T-helper 17 cell (primary cell): ENCODE data around the gene ENPP6. TPM values are rescaled to one million over a fixed set of nuclear protein-coding genes. Genes with fewer than 3 reads are reported as not detected.
"Not testable (repeated sequence)": the region's sequence is repeated elsewhere in the genome, so short reads cannot be mapped to it uniquely, and the experiment has no call there.

Source experiments
- ATAC-seq: fragments of 150-1000 bp; cut with Tn5 transposase; 2 replicates; pipeline ENCODE4 v1.10.0; 2021; ENCODE audit warnings: mild to moderate bottlenecking, moderate library complexity
- DNase-seq, 3 donors: peaks; one replicate each; pipeline versions ENCODE4 v3.0.0 to v3.0.0-alpha.2; 2020 to 2021
- H3K9me3 ChIP-seq: one replicate; pipeline ENCODE4 v1.7.0; 2013; ENCODE audit warnings: low read length, mild to moderate bottlenecking; ENCODE audit not compliant: control insufficient read depth, poor library complexity, severe bottlenecking
- H3K27ac Mint-ChIP-seq: one replicate; pipeline ENCODE4 v1.8.0; 2022; ENCODE audit warnings: mild to moderate bottlenecking, moderate library complexity, mixed read lengths
- H3K27me3 Mint-ChIP-seq: one replicate; pipeline ENCODE4 v1.8.0; 2022; ENCODE audit warnings: mixed read lengths
- H3K36me3 Mint-ChIP-seq: one replicate; pipeline ENCODE4 v1.8.0; 2022; ENCODE audit warnings: low read depth, mixed read lengths
- H3K4me1 Mint-ChIP-seq: one replicate; pipeline ENCODE4 v1.8.0; 2022; ENCODE audit warnings: mild to moderate bottlenecking, mixed read lengths
- H3K4me3 Mint-ChIP-seq: one replicate; pipeline ENCODE4 v1.8.0; 2022; ENCODE audit warnings: mild to moderate bottlenecking, moderate library complexity, mixed read lengths
- total RNA-seq, 4 donors: library from RNA in 2 of 4; stranded (reverse) in 2 of 4; gene quantifications; one replicate each; pipeline ENCODE4 v1.2.3 and lab custom pipeline; 2022 to 2026

The ENPP6 gene
- total RNA-seq, 2 donors from 2014 or later = not detected

DNA sequence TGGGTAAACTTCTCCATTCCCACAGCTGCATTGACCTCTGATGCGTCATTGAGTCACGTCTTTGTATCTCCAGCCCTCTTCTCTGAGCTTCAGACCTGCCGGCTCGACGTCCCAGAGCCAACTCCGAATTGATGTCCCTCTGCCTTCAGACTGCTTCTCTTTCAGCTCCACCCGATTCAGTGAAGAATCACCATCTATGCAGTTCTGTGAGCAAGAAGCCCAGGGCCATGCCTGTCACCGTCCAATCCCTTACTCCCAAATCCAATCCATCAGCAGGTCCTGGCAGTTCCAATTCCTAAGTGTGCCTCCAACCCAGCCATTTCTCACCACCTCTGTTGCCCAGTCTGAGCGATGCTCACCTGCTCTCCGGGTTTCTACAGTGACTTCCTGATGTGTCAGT lies 70.7 kb downstream of the ENPP6 start:
- Mint-ChIP-seq H3K4me1 (peaks cover 4% of the 10 kb centered on the region), H3K36me3 (peaks cover 3% of the 10 kb centered on the region), H3K27me3 (peaks cover 49% of the 10 kb centered on the region), H3K4me3 (no peak overlapping the region), H3K27ac (no peak overlapping the region)
- no peaks in the 10 kb centered on the region for H3K9me3 ChIP-seq
- DNase-seq (no peak), ATAC-seq (no peak)

GRCh38 chr4:184145596-184145995 lies 72.1 kb downstream of the ENPP6 start:
- no peak overlapping the region for H3K27ac Mint-ChIP-seq
- DNase-seq = no peak

DNA sequence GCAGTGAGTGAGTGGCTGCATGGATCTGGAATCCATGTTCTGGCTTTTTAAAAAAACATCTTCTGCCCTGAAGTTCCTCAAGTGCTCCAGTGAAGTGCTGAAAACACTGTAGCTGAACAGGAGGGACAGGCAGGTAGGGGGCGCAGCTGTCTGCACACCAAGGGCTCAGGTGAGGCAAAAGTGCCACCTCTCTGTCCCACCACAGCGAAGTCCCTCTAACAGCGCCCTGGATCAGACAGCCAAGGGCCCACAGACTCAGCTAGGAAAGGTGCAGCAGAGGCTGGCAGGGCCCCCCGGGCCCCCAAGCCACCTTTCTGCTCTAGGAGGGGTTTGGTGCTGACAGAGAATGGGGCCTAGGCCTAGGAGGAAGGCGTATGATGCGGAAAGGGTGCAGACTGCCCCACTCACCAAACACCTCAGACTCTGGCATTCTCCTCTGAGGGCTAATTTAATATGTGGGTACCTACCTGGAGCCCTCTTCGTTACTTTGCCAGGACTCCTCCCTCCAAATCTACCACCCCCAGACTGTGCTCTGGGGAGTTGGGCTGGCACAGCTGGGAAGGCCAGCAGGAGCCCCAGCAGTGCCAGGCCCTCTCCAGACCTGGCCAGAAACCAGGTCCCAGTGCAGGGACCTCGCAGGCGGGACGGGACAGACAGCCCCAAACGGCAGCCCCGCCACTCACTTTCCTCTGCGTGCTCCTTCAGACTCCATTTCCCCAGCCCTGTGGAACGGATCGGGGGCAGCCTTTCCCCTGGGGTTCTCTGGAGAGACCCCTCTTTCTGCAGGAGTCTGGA lies 73.7 kb downstream of the ENPP6 start:
- Mint-ChIP-seq H3K4me1 (peaks cover 4% of the 10 kb centered on the region), H3K36me3 (peaks cover 3% of the 10 kb centered on the region), H3K4me3 (no peak overlapping the region), H3K27ac (no peak overlapping the region), H3K27me3 (peaks cover 43% of the 10 kb centered on the region)
- no peak for DNase-seq
- ATAC-seq = no peak
- no peaks in the 10 kb centered on the region for H3K9me3 ChIP-seq

More at GRCh38 chr4:184145596-184145995, 72.1 kb downstream of the ENPP6 start:
- Mint-ChIP-seq H3K4me3 (no peak overlapping the region), H3K36me3 (peaks cover 3% of the 10 kb centered on the region), H3K27me3 (peaks cover 51% of the 10 kb centered on the region), H3K4me1 (peaks cover 4% of the 10 kb centered on the region)
- ATAC-seq = no peak
- H3K9me3 ChIP-seq = no peaks in the 10 kb centered on the region

GRCh38 chr4:184142121-184143000 lies 75.3 kb downstream of the ENPP6 start:
- peaks cover 41% of the 10 kb centered on the region for H3K27me3 Mint-ChIP-seq
- peaks cover 3% of the 10 kb centered on the region for H3K36me3 Mint-ChIP-seq
- H3K4me3 Mint-ChIP-seq = no peak overlapping the region
- H3K9me3 ChIP-seq = no peaks in the 10 kb centered on the region
- peaks cover 4% of the 10 kb centered on the region for H3K4me1 Mint-ChIP-seq
- DNase-seq (no peak), ATAC-seq (no peak)
- H3K27ac Mint-ChIP-seq = no peak overlapping the region

DNA sequence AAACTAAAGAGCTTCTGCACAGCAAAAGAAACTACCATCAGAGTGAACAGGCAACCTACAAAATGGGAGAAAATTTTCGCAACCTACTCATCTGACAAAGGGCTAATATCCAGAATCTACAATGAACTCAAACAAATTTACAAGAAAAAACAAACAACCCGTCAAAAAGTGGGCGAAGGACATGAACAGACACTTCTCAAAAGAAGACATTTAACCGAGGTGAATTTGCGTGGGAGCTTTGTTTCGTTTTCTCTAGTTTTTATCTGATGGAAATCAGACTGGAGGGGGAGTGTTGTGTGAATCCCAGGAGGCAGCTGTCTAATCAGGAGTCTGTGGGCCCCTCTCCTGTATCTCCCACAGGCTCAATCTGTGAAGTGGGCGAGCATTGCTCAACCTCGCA lies 76.8 kb downstream of the ENPP6 start:
- H3K4me1 Mint-ChIP-seq, H3K9me3 ChIP-seq, ATAC-seq, DNase-seq, H3K27ac Mint-ChIP-seq, H3K36me3 Mint-ChIP-seq, H3K4me3 Mint-ChIP-seq: not testable (repeated sequence)
- H3K27me3 Mint-ChIP-seq = peaks cover 32% of the 10 kb centered on the region

DNA sequence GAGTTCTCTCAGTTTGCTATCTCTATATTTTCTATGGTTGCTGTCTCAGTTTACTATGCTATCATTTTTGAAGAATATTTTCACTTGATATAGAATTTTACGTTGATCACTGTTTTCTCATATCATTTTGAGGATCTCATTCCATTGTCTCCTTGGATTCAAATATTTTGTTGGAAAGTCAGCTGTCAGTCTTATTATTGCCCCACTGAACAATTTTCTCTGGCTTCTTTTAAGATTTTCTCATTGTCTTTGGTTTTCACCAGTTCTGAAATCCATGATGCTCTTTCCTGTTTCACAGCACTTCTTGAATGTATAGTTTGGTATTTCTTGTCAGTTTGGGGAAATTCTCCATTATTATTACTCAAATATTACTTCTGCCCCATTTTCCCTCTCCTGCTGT lies 81.1 kb downstream of the ENPP6 start:
- no peak overlapping the region for H3K27ac Mint-ChIP-seq
- ATAC-seq (no peak), DNase-seq (no peak)
- no peaks in the 10 kb centered on the region for H3K4me1 Mint-ChIP-seq
- no peak overlapping the region for H3K4me3 Mint-ChIP-seq
- H3K36me3 Mint-ChIP-seq = no peaks in the 10 kb centered on the region
- no peaks in the 10 kb centered on the region for H3K27me3 Mint-ChIP-seq
- H3K9me3 ChIP-seq = peaks cover 2% of the 10 kb centered on the region

DNA sequence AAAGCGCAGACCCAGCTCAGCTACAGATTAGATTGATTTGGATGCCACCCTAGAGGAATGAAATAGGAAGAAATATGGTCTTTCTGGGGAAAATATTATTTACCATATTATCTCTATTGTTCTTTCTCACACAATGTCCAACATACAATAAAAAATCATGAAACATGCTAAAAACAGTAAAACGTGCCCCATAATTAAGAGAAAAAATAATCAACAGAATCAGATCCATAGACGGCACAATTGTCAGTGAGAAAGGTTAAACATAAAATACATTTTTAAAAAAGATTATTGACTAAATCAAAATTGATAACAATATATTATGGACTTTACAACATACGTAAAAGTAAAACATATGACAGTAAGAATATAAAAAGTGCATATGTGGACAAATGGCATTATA lies 90.9 kb downstream of the ENPP6 start:
- Mint-ChIP-seq H3K4me3 (no peak overlapping the region), H3K27me3 (peaks cover 42% of the 10 kb centered on the region), H3K36me3 (no peaks in the 10 kb centered on the region), H3K4me1 (no peaks in the 10 kb centered on the region), H3K27ac (no peak overlapping the region)
- H3K9me3 ChIP-seq = no peaks in the 10 kb centered on the region
- no peak for DNase-seq
- ATAC-seq = no peak

- Mint-ChIP-seq H3K27ac (no peak overlapping the region), H3K4me1 (no peaks in the 10 kb centered on the region), H3K27me3 (peaks cover 56% of the 10 kb centered on the region), H3K36me3 (no peaks in the 10 kb centered on the region), H3K4me3 (no peak overlapping the region)
- DNase-seq (no peak), ATAC-seq (no peak)
- no peaks in the 10 kb centered on the region for H3K9me3 ChIP-seq
Measured at GRCh38 chr4:184122631-184123408, 94.9 kb downstream of the ENPP6 start.

DNA sequence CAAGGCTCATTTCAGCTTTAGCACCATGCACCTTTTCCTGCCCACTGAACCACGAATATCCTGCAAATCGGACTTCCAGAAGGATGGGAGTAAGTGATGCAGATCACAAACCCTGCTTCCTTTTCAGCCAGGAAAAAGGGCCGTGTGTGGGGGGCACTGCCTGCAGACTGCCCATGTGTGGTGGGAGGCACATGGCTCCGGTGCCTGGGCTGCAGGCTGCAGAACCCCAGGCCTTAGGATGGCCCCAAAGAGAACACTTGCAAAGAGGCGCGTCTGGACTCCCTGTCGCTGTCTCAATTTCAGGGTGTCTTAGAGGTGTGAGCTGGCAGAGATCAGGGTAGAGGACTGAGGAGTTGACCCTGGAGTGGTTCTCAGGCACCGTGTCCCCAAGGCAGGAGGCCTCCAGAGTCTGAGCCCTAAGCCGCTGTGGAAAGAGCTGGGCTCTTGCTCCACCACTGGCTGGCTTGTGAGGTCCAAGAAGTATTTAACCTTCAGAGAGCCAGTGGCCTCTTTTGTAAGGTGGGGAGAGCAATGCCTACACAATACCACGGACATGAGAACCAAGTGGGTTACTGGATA lies 97.0 kb downstream of the ENPP6 start:
- no peaks in the 10 kb centered on the region for H3K36me3 Mint-ChIP-seq
- H3K4me3 Mint-ChIP-seq = no peak overlapping the region
- H3K9me3 ChIP-seq = no peaks in the 10 kb centered on the region
- peaks cover 2% of the 10 kb centered on the region for H3K4me1 Mint-ChIP-seq
- no peak for DNase-seq
- H3K27me3 Mint-ChIP-seq = peaks cover 58% of the 10 kb centered on the region
- H3K27ac Mint-ChIP-seq = no peak overlapping the region
- no peak for ATAC-seq

GRCh38 chr4:184117662-184118199 lies 99.9 kb downstream of the ENPP6 start:
- H3K27me3 Mint-ChIP-seq = peaks cover 49% of the 10 kb centered on the region
- H3K27ac Mint-ChIP-seq = no peak overlapping the region
- no peak overlapping the region for H3K4me3 Mint-ChIP-seq
- H3K4me1 Mint-ChIP-seq = peaks cover 2% of the 10 kb centered on the region
- no peaks in the 10 kb centered on the region for H3K9me3 ChIP-seq
- DNase-seq (no peak), ATAC-seq (no peak)
- no peaks in the 10 kb centered on the region for H3K36me3 Mint-ChIP-seq

- DNase-seq = no peak
- ATAC-seq = no peak
- Mint-ChIP-seq H3K27me3 (peaks cover 55% of the 10 kb centered on the region), H3K36me3 (no peaks in the 10 kb centered on the region), H3K27ac (no peak overlapping the region), H3K4me1 (peaks cover 2% of the 10 kb centered on the region), H3K4me3 (no peak overlapping the region)
- no peaks in the 10 kb centered on the region for H3K9me3 ChIP-seq
Measured at GRCh38 chr4:184115399-184115798, 102.3 kb downstream of the ENPP6 start.

- Mint-ChIP-seq H3K4me3 (no peak overlapping the region), H3K36me3 (no peaks in the 10 kb centered on the region), H3K27me3 (peaks cover 55% of the 10 kb centered on the region), H3K27ac (peak overlapping the region; percentile 14), H3K4me1 (peaks cover 3% of the 10 kb centered on the region)
- DNase-seq (no peak), ATAC-seq (no peak)
- H3K9me3 ChIP-seq = no peaks in the 10 kb centered on the region
Measured at GRCh38 chr4:184114431-184114830, 103.2 kb downstream of the ENPP6 start.
